Suprapubic skin (tissue), 4 donors: Measurements from ENCODE around the gene CPXM1.
A peak's percentile ranks its signal among the peaks of the same experiment; 100 is the strongest.

Experiments used
- CTCF ChIP-seq, 2 donors: fragments of 200-600 bp in 1 of 2; fragments of 450-650 bp in 1 of 2; sonication (generic) in 1 of 2; IDR thresholded peaks; one replicate each; pipeline ENCODE4 v1.5.1; 2016 to 2019; ENCODE audit warnings: antibody characterized with exemption in 2 of 2, mild to moderate bottlenecking in 1 of 2, moderate library complexity in 1 of 2
- EP300 ChIP-seq: sonication (generic); formaldehyde crosslinking; IDR thresholded peaks from one replicate; pipeline ENCODE4 v1.6.1; 2017; ENCODE audit warnings: antibody characterized with exemption
- POLR2A ChIP-seq, 2 donors: fragments of 450-650 bp; IDR thresholded peaks; one replicate each; pipeline ENCODE4 v1.6.1; 2017; ENCODE audit warnings: antibody characterized with exemption in 2 of 2, mild to moderate bottlenecking in 2 of 2, moderate library complexity in 2 of 2
- POLR2AphosphoS5 ChIP-seq, 3 donors: sonication (generic); formaldehyde crosslinking; IDR thresholded peaks; one replicate each; pipeline ENCODE4 v1.6.1; 2017; ENCODE audit warnings: antibody characterized with exemption in 3 of 3

- TF ChIP-seq CTCF (IDR thresholded peaks at IDR 0.05) = no peak
- no peak for TF ChIP-seq POLR2A (IDR thresholded peaks at IDR 0.05)
- TF ChIP-seq POLR2AphosphoS5 (IDR thresholded peaks at IDR 0.05) = peak; percentile 12 to 63 (median 55)
- no peak for TF ChIP-seq EP300
Observed at GRCh38 chr20:2840138-2840966, 39.9 kb upstream of the CPXM1 start, which contains the start of the genes PCED1A and VPS16.
